PC-9 (cell line): ENCODE measurements around the gene PEX14. TPM values are rescaled to one million over a fixed set of nuclear protein-coding genes. Genes with fewer than 3 reads are reported as not detected.

ENCODE experiments used
- BruUV-seq: library from RNA; stranded (reverse); fragments of 400-500 nt; replicated peaks from 2 replicates; lab custom pipeline; 2021; lab: Mats Ljungman, UMichigan
- CTCF ChIA-PET: fragments of 300-600 bp; sonication (Branson Sonifier 250); formaldehyde crosslinking; loops from one replicate; lab custom pipeline; 2022; ENCODE audit warnings: antibody characterized with exemption; lab: Charles Lee
- POLR2A ChIA-PET: fragments of 300-600 bp; sonication (Branson Sonifier 250); formaldehyde crosslinking; loops from one replicate; lab custom pipeline; 2022; ENCODE audit warnings: antibody characterized with exemption; ENCODE audit not compliant: unreplicated experiment; lab: Charles Lee
- DNase-seq, 2 experiments: peaks; one replicate each; pipeline versions ENCODE4 v3.0.0 to v3.0.0-alpha.2; 2015 to 2022; ENCODE audit warnings: mixed read lengths in 1 of 2
- H2AFZ ChIP-seq: fragments of 200-600 bp; sonication (generic); 2 replicates; pipeline ENCODE4 v1.8.1; 2017; ENCODE audit warnings: antibody characterized with exemption
- H3F3A ChIP-seq: fragments of 200-600 bp; sonication (generic); 2 replicates; pipeline ENCODE4 v1.8.1; 2017; ENCODE audit warnings: antibody characterized with exemption, mild to moderate bottlenecking, low read depth; ENCODE audit not compliant: insufficient read depth
- H3K27ac ChIP-seq: fragments of 200-600 bp; sonication (generic); 2 replicates; pipeline ENCODE4 v1.6.1; 2016; ENCODE audit warnings: mixed run types
- H3K27me3 ChIP-seq: fragments of 200-600 bp; sonication (generic); 2 replicates; pipeline ENCODE4 v1.6.1; 2016; ENCODE audit warnings: low read depth, mixed run types; ENCODE audit not compliant: insufficient read depth
- H3K36me3 ChIP-seq: fragments of 200-600 bp; sonication (generic); 2 replicates; pipeline ENCODE4 v1.6.1; 2016; ENCODE audit warnings: low read depth, mixed run types
- H3K4me1 ChIP-seq: fragments of 200-600 bp; sonication (generic); replicated peaks from 2 replicates; pipeline ENCODE4 v1.6.1; 2016; ENCODE audit warnings: mixed run types; ENCODE audit not compliant: insufficient read depth
- H3K4me2 ChIP-seq: fragments of 200-600 bp; sonication (generic); 2 replicates; pipeline ENCODE4 v1.6.1; 2017; ENCODE audit warnings: mixed run types
- H3K4me3 ChIP-seq: fragments of 200-600 bp; sonication (generic); 2 replicates; pipeline ENCODE4 v1.6.1; 2016; ENCODE audit warnings: mixed run types
- H3K79me2 ChIP-seq: fragments of 200-600 bp; sonication (generic); 2 replicates; pipeline ENCODE4 v1.6.1; 2017; ENCODE audit warnings: low read depth, mixed run types
- H3K9me2 ChIP-seq: fragments of 200-600 bp; sonication (generic); 2 replicates; pipeline ENCODE4 v1.8.1; 2017; ENCODE audit warnings: mild to moderate bottlenecking; ENCODE audit not compliant: insufficient read depth
- H3K9me3 ChIP-seq: fragments of 200-600 bp; sonication (generic); 2 replicates; pipeline ENCODE4 v1.8.1; 2016; ENCODE audit warnings: low read depth; ENCODE audit not compliant: insufficient read depth
- H4K20me1 ChIP-seq: fragments of 200-600 bp; sonication (generic); 2 replicates; pipeline ENCODE4 v1.8.1; 2017; ENCODE audit not compliant: insufficient read depth
- CTCF ChIP-seq: fragments of 200-600 bp; sonication (generic); conservative IDR thresholded peaks from 2 replicates; pipeline ENCODE4 v1.6.1; 2017; ENCODE audit warnings: mixed run types, antibody characterized with exemption, mild to moderate bottlenecking, moderate library complexity
- EZH2 ChIP-seq: fragments of 200-600 bp; sonication (generic); IDR thresholded peaks from 2 replicates; pipeline ENCODE4 v1.8.0; 2017; ENCODE audit warnings: antibody characterized with exemption, low read depth
- intact Hi-C: fragments of 100-400 bp; cut with micrococcal nuclease; formaldehyde crosslinking; loops from one replicate; pipeline ENCODE4 v1.10.0; 2022; ENCODE audit not compliant: unreplicated experiment
- total RNA-seq: library from RNA; stranded (reverse); gene quantifications from 2 replicates; pipeline ENCODE4 v1.2.3, GENCODE V29; 2021

The PEX14 gene
- total RNA-seq, 1 experiment from 2014 or later: 28.3 TPM

GRCh38 chr1:10528066-10529014 lies 53.6 kb downstream of the PEX14 start:
- H3K36me3 ChIP-seq: no peaks in the 10 kb centered on the region; the same call in 1 of the 2 replicates
- TSS peak; percentile 97 for BruUV-seq
- peak; percentile 67 to 86 for DNase-seq
- H3K4me2 ChIP-seq: peak overlapping the region; percentile 60
- H3K27me3 ChIP-seq: no peaks in the 10 kb centered on the region
- H3K27ac ChIP-seq: peak overlapping the region; percentile 52
- H3K79me2 ChIP-seq: peaks cover 17% of the 10 kb centered on the region
- peaks cover 25% of the 10 kb centered on the region for H3K4me1 ChIP-seq
- H3K4me3 ChIP-seq: peak overlapping the region; percentile 1; the same call in 1 of the 2 replicates
- no peaks in the 10 kb centered on the region for H3K9me2 ChIP-seq
- peaks cover 11% of the 10 kb centered on the region for H4K20me1 ChIP-seq
- H2AFZ ChIP-seq: no peak overlapping the region
- ChIA-PET POLR2A (interaction anchor here (0.5 to 0.8 kb wide), 6 partner anchors 17 to 484 kb away, joined by 3 to 8 read pairs (median 4); no protein-coding TSS in a partner anchor), CTCF (interaction anchor here (0.5 to 1.0 kb wide), 2 partner anchors 42 to 372 kb away, joined by 5 to 6 read pairs; no protein-coding TSS in a partner anchor)
- intact Hi-C loops: loop anchor here (5.0 kb wide), 1 partner anchor 274 kb away; no protein-coding TSS in a partner anchor
- peaks cover 20% of the 10 kb centered on the region; the same call in 1 of the 2 replicates for H3F3A ChIP-seq
- TF ChIP-seq EZH2 (no peak), CTCF (no peak)
- no peaks in the 10 kb centered on the region for H3K9me3 ChIP-seq

GRCh38 chr1:10529091-10529490 lies 54.3 kb downstream of the PEX14 start:
- peaks cover 17% of the 10 kb centered on the region for H3K79me2 ChIP-seq
- H3K36me3 ChIP-seq: no peaks in the 10 kb centered on the region; the same call in 1 of the 2 replicates
- no peak overlapping the region for H2AFZ ChIP-seq
- peak overlapping the region; percentile 1; the same call in 1 of the 2 replicates for H3K4me3 ChIP-seq
- peaks cover 25% of the 10 kb centered on the region for H3K4me1 ChIP-seq
- ChIA-PET POLR2A (interaction anchor here (0.7 to 0.8 kb wide), 2 partner anchors 372 to 415 kb away, joined by 4 to 8 read pairs; no protein-coding TSS in a partner anchor), CTCF (interaction anchor here (0.6 kb wide), 1 partner anchor 447 kb away, joined by 8 read pairs; no protein-coding TSS in a partner anchor)
- DNase-seq: no peak
- peaks cover 20% of the 10 kb centered on the region; the same call in 1 of the 2 replicates for H3F3A ChIP-seq
- H3K27me3 ChIP-seq: no peaks in the 10 kb centered on the region
- H3K27ac ChIP-seq: peak overlapping the region; percentile 52
- TSS peak; percentile 19 for BruUV-seq
- no peaks in the 10 kb centered on the region for H3K9me3 ChIP-seq
- no peak for TF ChIP-seq EZH2
- no peak for TF ChIP-seq CTCF
- intact Hi-C loops: loop anchor here (5.0 kb wide), 1 partner anchor 273 kb away; no protein-coding TSS in a partner anchor
- H4K20me1 ChIP-seq: peaks cover 11% of the 10 kb centered on the region
- H3K4me2 ChIP-seq: peak overlapping the region; percentile 60
- H3K9me2 ChIP-seq: no peaks in the 10 kb centered on the region

- Histone ChIP-seq H3K4me2 (no peak overlapping the region), H3K4me3 (no peak overlapping the region), H3K79me2 (peaks cover 17% of the 10 kb centered on the region), H3K36me3 (no peaks in the 10 kb centered on the region), H3K27me3 (no peaks in the 10 kb centered on the region), H4K20me1 (peaks cover 11% of the 10 kb centered on the region), H3K27ac (no peak overlapping the region), H2AFZ (no peak overlapping the region), H3K9me2 (no peaks in the 10 kb centered on the region), H3F3A (peaks cover 20% of the 10 kb centered on the region; the same call in 1 of the 2 replicates), H3K9me3 (no peaks in the 10 kb centered on the region), H3K4me1 (peaks cover 25% of the 10 kb centered on the region)
- POLR2A ChIA-PET: no interaction called here
- DNase-seq: no peak
- intact Hi-C loops: loop anchor here (1.0 to 5.0 kb wide), 4 partner anchors 70 to 337 kb away; no protein-coding TSS in a partner anchor
- TF ChIP-seq EZH2: no peak
- TF ChIP-seq CTCF: no peak
- CTCF ChIA-PET: interaction anchor here (0.6 kb wide), 1 partner anchor 447 kb away, joined by 8 read pairs; no protein-coding TSS in a partner anchor
- BruUV-seq: no TSS peak
These were observed 55.0 kb downstream of the PEX14 start for GRCh38 chr1:10529765-10530164.
